OCI-LY7 (cell line): ENCODE data around the gene RAB3C. TPM values are rescaled to one million over a fixed set of nuclear protein-coding genes. Genes with fewer than 3 reads are reported as not detected.

Experiments
- BruUV-seq: library from RNA; stranded (reverse); fragments of 400-500 nt; replicated peaks from 2 replicates; lab custom pipeline; 2021; lab: Mats Ljungman, UMichigan
- CTCF ChIA-PET: fragments of 300-600 bp; sonication (Branson Sonifier 250); formaldehyde crosslinking; loops from one replicate; lab custom pipeline; 2022; ENCODE audit warnings: antibody characterized with exemption; ENCODE audit not compliant: unreplicated experiment; lab: Charles Lee
- POLR2A ChIA-PET: fragments of 300-600 bp; sonication (Branson Sonifier 250); formaldehyde crosslinking; loops from one replicate; lab custom pipeline; 2022; ENCODE audit warnings: antibody characterized with exemption; lab: Charles Lee
- DNase-seq: peaks from one replicate; pipeline ENCODE4 v3.0.0-alpha.2; 2015; ENCODE audit warnings: low spot score
- H2AFZ ChIP-seq: fragments of 200-600 bp; sonication (generic), shearing (Covaris generic); 2 replicates; pipeline ENCODE4 v1.6.1; 2014; ENCODE audit warnings: mild to moderate bottlenecking, antibody characterized with exemption, low read length, moderate library complexity
- H3K27ac ChIP-seq: fragments of 200-600 bp; sonication (generic); 2 replicates; pipeline ENCODE4 v1.5.1; 2014; ENCODE audit warnings: mixed run types, low read depth, mild to moderate bottlenecking, moderate library complexity, low read length, inconsistent platforms; ENCODE audit not compliant: poor library complexity, severe bottlenecking
- H3K36me3 ChIP-seq: fragments of 200-600 bp; sonication (generic); 2 replicates; pipeline ENCODE4 v1.6.1; 2014; ENCODE audit warnings: mild to moderate bottlenecking, antibody characterized with exemption, low read length, moderate library complexity, mixed read lengths; ENCODE audit not compliant: insufficient read depth
- H3K4me1 ChIP-seq: fragments of 200-600 bp; sonication (generic); 2 replicates; pipeline ENCODE4 v1.5.1; 2014; ENCODE audit warnings: mild to moderate bottlenecking, low read length; ENCODE audit not compliant: insufficient read depth, poor library complexity, severe bottlenecking
- H3K4me2 ChIP-seq: fragments of 200-600 bp; sonication (generic); 2 replicates; pipeline ENCODE4 v1.6.1; 2014; ENCODE audit warnings: mild to moderate bottlenecking, low read length
- H3K4me3 ChIP-seq: fragments of 200-600 bp; sonication (generic); 2 replicates; pipeline ENCODE4 v1.5.1; 2014; ENCODE audit warnings: mild to moderate bottlenecking, low read depth, low read length; ENCODE audit not compliant: poor library complexity, severe bottlenecking
- H3K79me2 ChIP-seq: fragments of 200-600 bp; sonication (generic); 2 replicates; pipeline ENCODE4 v1.6.1; 2016; ENCODE audit warnings: low read depth, mild to moderate bottlenecking, low read length, moderate library complexity, mixed read lengths; ENCODE audit not compliant: insufficient read depth
- H3K9me2 ChIP-seq: fragments of 200-600 bp; sonication (generic); 2 replicates; pipeline ENCODE4 v1.6.1; 2016; ENCODE audit warnings: mild to moderate bottlenecking, low read length, mixed read lengths; ENCODE audit not compliant: insufficient read depth
- H3K9me3 ChIP-seq: fragments of 200-600 bp; sonication (generic); 2 replicates; pipeline ENCODE4 v1.6.1; 2014; ENCODE audit warnings: mild to moderate bottlenecking, mixed run types, low read length, mixed read lengths
- H4K20me1 ChIP-seq: fragments of 200-600 bp; sonication (generic); 2 replicates; pipeline ENCODE4 v1.6.1; 2014; ENCODE audit warnings: mild to moderate bottlenecking, antibody characterized with exemption, low read length, moderate library complexity, mixed read lengths; ENCODE audit not compliant: insufficient read depth
- CTCF ChIP-seq: fragments of 200-600 bp; sonication (generic); conservative IDR thresholded peaks from 2 replicates; pipeline ENCODE4 v1.5.1; 2014; ENCODE audit warnings: mild to moderate bottlenecking, antibody characterized with exemption, low read length, moderate library complexity, mixed read lengths
- EZH2phosphoT487 ChIP-seq: fragments of 200-600 bp; sonication (generic); IDR thresholded peaks from 2 replicates; pipeline ENCODE4 v1.6.1; 2018; ENCODE audit warnings: low read depth, borderline replicate concordance, mild to moderate bottlenecking, mixed run types, antibody characterized with exemption, low read length, moderate library complexity, mixed read lengths
- intact Hi-C: fragments of 100-400 bp; cut with micrococcal nuclease; formaldehyde crosslinking; loops from one replicate; pipeline ENCODE4 v1.10.0; 2022; ENCODE audit not compliant: unreplicated experiment
- total RNA-seq, 2 experiments: library from RNA; depleted of rRNA in 1 of 2; stranded (reverse); fragments of >200 nt in 1 of 2; shearing (Covaris generic) in 1 of 2; gene quantifications; 2 replicates each; pipeline ENCODE4 v1.2.3, GENCODE V29; 2014 to 2022

Gene RAB3C
- total RNA-seq, 2 experiments from 2014 or later: not detected

GRCh38 chr5:58797021-58797420 lies 214.1 kb downstream of the RAB3C start:
- Histone ChIP-seq H3K4me3 (no peak overlapping the region), H3K9me2 (no peaks in the 10 kb centered on the region), H4K20me1 (no peaks in the 10 kb centered on the region), H2AFZ (no peak overlapping the region), H3K27ac (no peak overlapping the region), H3K4me2 (no peak overlapping the region), H3K4me1 (no peaks in the 10 kb centered on the region), H3K79me2 (no peaks in the 10 kb centered on the region), H3K36me3 (no peaks in the 10 kb centered on the region), H3K9me3 (no peaks in the 10 kb centered on the region)
- POLR2A ChIA-PET: interaction anchor here (0.7 kb wide), 1 partner anchor 1058 kb away, joined by 5 read pairs; no protein-coding TSS in a partner anchor
- CTCF ChIA-PET: no interaction called here
- intact Hi-C loops: no loop called here
- BruUV-seq: no TSS peak
- no peak for DNase-seq
- TF ChIP-seq EZH2phosphoT487 (no peak), CTCF (no peak)

GRCh38 chr5:58800356-58800755 lies 217.5 kb downstream of the RAB3C start:
- POLR2A ChIA-PET: interaction anchor here (0.6 kb wide), 2 partner anchors 11 to 216 kb away, joined by 3 read pairs; no protein-coding TSS in a partner anchor
- CTCF ChIA-PET: no interaction called here

More at GRCh38 chr5:58800356-58800755, 217.5 kb downstream of the RAB3C start:
- TF ChIP-seq EZH2phosphoT487 (no peak), CTCF (no peak)
- no peaks in the 10 kb centered on the region for H3K9me3 ChIP-seq
- no peaks in the 10 kb centered on the region for H4K20me1 ChIP-seq
- no peak for DNase-seq
- no peak overlapping the region for H3K4me2 ChIP-seq
- BruUV-seq: no TSS peak
- H3K4me3 ChIP-seq: no peak overlapping the region
- no peaks in the 10 kb centered on the region for H3K79me2 ChIP-seq
- intact Hi-C loops: no loop called here
- H3K36me3 ChIP-seq: no peaks in the 10 kb centered on the region
- H3K4me1 ChIP-seq: no peaks in the 10 kb centered on the region
- H3K27ac ChIP-seq: no peak overlapping the region
- no peak overlapping the region for H2AFZ ChIP-seq
- H3K9me2 ChIP-seq: no peaks in the 10 kb centered on the region
